ENCODE results near the gene IGSF9.

Gene IGSF9

GRCh38 chr1:159913451-159914192 lies 31.8 kb downstream of the IGSF9 start:
- no peak for TF ChIP-seq CTCF (IDR thresholded peaks at IDR 0.05)

GRCh38 chr1:159911326-159912070 lies 33.9 kb downstream of the IGSF9 start:
- TF ChIP-seq CTCF (IDR thresholded peaks at IDR 0.05): no peak

GRCh38 chr1:159908031-159908940 lies 37.1 kb downstream of the IGSF9 start:
- TF ChIP-seq CTCF (IDR thresholded peaks at IDR 0.05): no peak

GRCh38 chr1:159906960-159907359 lies 38.5 kb downstream of the IGSF9 start:
- TF ChIP-seq CTCF (IDR thresholded peaks at IDR 0.05): no peak

GRCh38 chr1:159902541-159902940 lies 42.9 kb downstream of the IGSF9 start:
- no peak for TF ChIP-seq CTCF (IDR thresholded peaks at IDR 0.05)

GRCh38 chr1:159900755-159901360 lies 44.6 kb downstream of the IGSF9 start:
- no peak for TF ChIP-seq CTCF (IDR thresholded peaks at IDR 0.05)

GRCh38 chr1:159900086-159900680 lies 45.2 kb downstream of the IGSF9 start, which contains the start of gene CFAP45:
Gene CFAP45 (minus strand): TSS chr1:159900165. CDS start chr1:159900098, 67 bp downstream.
- no peak for TF ChIP-seq CTCF (IDR thresholded peaks at IDR 0.05)

All from LNCAP (cell line).